Measurements from ENCODE around the gene RPS3. TPM values are rescaled to one million over a fixed set of nuclear protein-coding genes. Genes with fewer than 3 reads are reported as not detected.

Gene RPS3
- total RNA-seq, 2 donors from 2014 or later, result 4,448 to 4,546 TPM

GRCh38 chr11:75428989-75429640 is 29.8 kb downstream of the RPS3 start:
- Mint-ChIP-seq H3K4me3 (peak overlapping the region; percentile 84), H3K4me1 (peaks cover 25% of the 10 kb centered on the region), H3K27ac (peak overlapping the region; percentile 72), H3K36me3 (ENCODE audit: low read depth) (no peaks in the 10 kb centered on the region), H3K27me3 (peaks cover 19% of the 10 kb centered on the region)
- DNase-seq (no peak), ATAC-seq (no peak)
- no peaks in the 10 kb centered on the region for H3K9me3 ChIP-seq (ENCODE audit: control insufficient read depth, low read length, poor library complexity, severe bottlenecking)

- peak overlapping the region; percentile 72 for H3K27ac Mint-ChIP-seq
- H3K4me1 Mint-ChIP-seq, result peaks cover 25% of the 10 kb centered on the region
- H3K27me3 Mint-ChIP-seq, result peaks cover 21% of the 10 kb centered on the region
- no peak for ATAC-seq
- H3K36me3 Mint-ChIP-seq (ENCODE audit: low read depth), result no peaks in the 10 kb centered on the region
- peak overlapping the region; percentile 84 for H3K4me3 Mint-ChIP-seq
- H3K9me3 ChIP-seq (ENCODE audit: control insufficient read depth, low read length, poor library complexity, severe bottlenecking), result no peaks in the 10 kb centered on the region
- DNase-seq, result no peak
These were observed 30.3 kb downstream of the RPS3 start for GRCh38 chr11:75429641-75429901.

- Mint-ChIP-seq H3K4me3 (peak overlapping the region; percentile 91), H3K4me1 (peaks cover 25% of the 10 kb centered on the region), H3K27ac (no peak overlapping the region), H3K36me3 (ENCODE audit: low read depth) (no peaks in the 10 kb centered on the region), H3K27me3 (peaks cover 23% of the 10 kb centered on the region)
- ATAC-seq, result peak; percentile 81
- peak; percentile 53 to 60 (median 55) for DNase-seq
- H3K9me3 ChIP-seq (ENCODE audit: control insufficient read depth, low read length, poor library complexity, severe bottlenecking), result no peaks in the 10 kb centered on the region
These were observed 30.8 kb downstream of the RPS3 start for GRCh38 chr11:75429902-75430713.

- H3K4me3 Mint-ChIP-seq, result peak overlapping the region; percentile 91
- no peaks in the 10 kb centered on the region for H3K9me3 ChIP-seq (ENCODE audit: control insufficient read depth, low read length, poor library complexity, severe bottlenecking)
- peaks cover 23% of the 10 kb centered on the region for H3K27me3 Mint-ChIP-seq
- H3K36me3 Mint-ChIP-seq (ENCODE audit: low read depth), result peaks cover 2% of the 10 kb centered on the region
- H3K27ac Mint-ChIP-seq, result no peak overlapping the region
- DNase-seq (no peak), ATAC-seq (peak; percentile 22)
- H3K4me1 Mint-ChIP-seq, result peaks cover 25% of the 10 kb centered on the region
These were observed 31.6 kb downstream of the RPS3 start for GRCh38 chr11:75430714-75431532.

- peaks cover 25% of the 10 kb centered on the region for H3K4me1 Mint-ChIP-seq
- DNase-seq (no peak), ATAC-seq (no peak)
- H3K9me3 ChIP-seq (ENCODE audit: control insufficient read depth, low read length, poor library complexity, severe bottlenecking), result no peaks in the 10 kb centered on the region
- peaks cover 23% of the 10 kb centered on the region for H3K27me3 Mint-ChIP-seq
- H3K36me3 Mint-ChIP-seq (ENCODE audit: low read depth), result peaks cover 2% of the 10 kb centered on the region
- peak overlapping the region; percentile 91 for H3K4me3 Mint-ChIP-seq
- peak overlapping the region; percentile 32 for H3K27ac Mint-ChIP-seq
These were observed 32.5 kb downstream of the RPS3 start for GRCh38 chr11:75431533-75432525.

GRCh38 chr11:75432911-75433321 is 33.6 kb downstream of the RPS3 start, which contains the start of gene KLHL35:
Gene KLHL35, minus strand, starts transcription at chr11:75433203. Its CDS starts 2,574 bp downstream, at chr11:75430629.
- ATAC-seq, result no peak
- Mint-ChIP-seq H3K27ac (peak within 1 kb of the TSS; percentile 32), H3K4me3 (peak within 1 kb of the TSS; percentile 66)

GRCh38 chr11:75433443-75433842 is 34.1 kb downstream of the RPS3 start:
- peaks cover 2% of the 10 kb centered on the region for H3K36me3 Mint-ChIP-seq (ENCODE audit: low read depth)
- peaks cover 23% of the 10 kb centered on the region for H3K27me3 Mint-ChIP-seq
- H3K4me1 Mint-ChIP-seq, result peaks cover 17% of the 10 kb centered on the region
- DNase-seq (no peak), ATAC-seq (no peak)
- H3K9me3 ChIP-seq (ENCODE audit: control insufficient read depth, low read length, poor library complexity, severe bottlenecking), result no peaks in the 10 kb centered on the region
- H3K4me3 Mint-ChIP-seq, result no peak overlapping the region
- peak overlapping the region; percentile 32 for H3K27ac Mint-ChIP-seq

More at GRCh38 chr11:75432911-75433321, 33.6 kb downstream of the RPS3 start, which contains the start of gene KLHL35:
- Mint-ChIP-seq H3K4me1 (peaks cover 20% of the 10 kb centered on the region), H3K27me3 (peaks cover 23% of the 10 kb centered on the region), H3K36me3 (ENCODE audit: low read depth) (peaks cover 2% of the 10 kb centered on the region)
- no peaks in the 10 kb centered on the region for H3K9me3 ChIP-seq (ENCODE audit: control insufficient read depth, low read length, poor library complexity, severe bottlenecking)
- no peak for DNase-seq

- Mint-ChIP-seq H3K27me3 (peaks cover 23% of the 10 kb centered on the region), H3K4me3 (no peak overlapping the region), H3K27ac (no peak overlapping the region), H3K4me1 (peaks cover 19% of the 10 kb centered on the region), H3K36me3 (ENCODE audit: low read depth) (peaks cover 8% of the 10 kb centered on the region)
- ATAC-seq (no peak), DNase-seq (no peak)
- no peaks in the 10 kb centered on the region for H3K9me3 ChIP-seq (ENCODE audit: control insufficient read depth, low read length, poor library complexity, severe bottlenecking)
These were observed 34.7 kb downstream of the RPS3 start for GRCh38 chr11:75434051-75434450.

GRCh38 chr11:75434886-75435570 is 35.7 kb downstream of the RPS3 start:
- no peak for ATAC-seq
- no peak for DNase-seq
- Mint-ChIP-seq H3K27me3 (peaks cover 23% of the 10 kb centered on the region), H3K4me1 (peaks cover 17% of the 10 kb centered on the region), H3K27ac (peak overlapping the region; percentile 53), H3K4me3 (no peak overlapping the region), H3K36me3 (ENCODE audit: low read depth) (peaks cover 9% of the 10 kb centered on the region)
- no peaks in the 10 kb centered on the region for H3K9me3 ChIP-seq (ENCODE audit: control insufficient read depth, low read length, poor library complexity, severe bottlenecking)

GRCh38 chr11:75435571-75435925 is 36.2 kb downstream of the RPS3 start:
- peak overlapping the region; percentile 53 for H3K27ac Mint-ChIP-seq
- no peaks in the 10 kb centered on the region for H3K9me3 ChIP-seq (ENCODE audit: control insufficient read depth, low read length, poor library complexity, severe bottlenecking)
- H3K27me3 Mint-ChIP-seq, result peaks cover 23% of the 10 kb centered on the region
- H3K4me1 Mint-ChIP-seq, result peaks cover 16% of the 10 kb centered on the region
- DNase-seq (no peak), ATAC-seq (no peak)
- H3K36me3 Mint-ChIP-seq (ENCODE audit: low read depth), result peaks cover 9% of the 10 kb centered on the region
- H3K4me3 Mint-ChIP-seq, result no peak overlapping the region

- Mint-ChIP-seq H3K36me3 (ENCODE audit: low read depth) (peaks cover 9% of the 10 kb centered on the region), H3K4me3 (no peak overlapping the region), H3K27me3 (peaks cover 17% of the 10 kb centered on the region), H3K4me1 (peaks cover 9% of the 10 kb centered on the region), H3K27ac (no peak overlapping the region)
- ATAC-seq (no peak), DNase-seq (no peak)
- H3K9me3 ChIP-seq (ENCODE audit: control insufficient read depth, low read length, poor library complexity, severe bottlenecking), result no peaks in the 10 kb centered on the region
These were observed 37.5 kb downstream of the RPS3 start for GRCh38 chr11:75436806-75437205.
